ENCODE data around the gene IL6ST. TPM values are rescaled to one million over a fixed set of nuclear protein-coding genes. Genes with fewer than 3 reads are reported as not detected.
"Not testable (repeated sequence)": the region's sequence is repeated elsewhere in the genome, so short reads cannot be mapped to it uniquely, and the experiment has no call there.

Gene IL6ST
- total RNA-seq, 1 donor from 2014 or later, result 325 TPM

GRCh38 chr5:56004874-56005273 lies 10.1 kb upstream of the IL6ST start:
- no peak for DNase-seq (ENCODE audit: low read depth)

GRCh38 chr5:56003679-56004078 lies 8.9 kb upstream of the IL6ST start:
- DNase-seq (ENCODE audit: low read depth), result no peak

GRCh38 chr5:56003179-56003578 lies 8.4 kb upstream of the IL6ST start:
- DNase-seq (ENCODE audit: low read depth), result peak; percentile 92

GRCh38 chr5:56002303-56002702 lies 7.5 kb upstream of the IL6ST start:
- DNase-seq (ENCODE audit: low read depth), result no peak

- not testable (repeated sequence) for DNase-seq (ENCODE audit: low read depth)
Measured at GRCh38 chr5:56000221-56000620, 5.5 kb upstream of the IL6ST start.

- DNase-seq (ENCODE audit: low read depth), result no peak
Measured at GRCh38 chr5:55998966-55999365, 4.2 kb upstream of the IL6ST start.

- DNase-seq (ENCODE audit: low read depth), result peak; percentile 68
Measured at GRCh38 chr5:55997742-55998351, 3.1 kb upstream of the IL6ST start.

- DNase-seq (ENCODE audit: low read depth), result peak; percentile 92
Measured at GRCh38 chr5:55994998-55995914, 493 bp upstream of the IL6ST start.

- no peak for DNase-seq (ENCODE audit: low read depth)
Measured at GRCh38 chr5:55993731-55994494, 850 bp downstream of the IL6ST start.

- DNase-seq (ENCODE audit: low read depth), result peak; percentile 55
Measured at GRCh38 chr5:55993013-55993412, 1.8 kb downstream of the IL6ST start.

GRCh38 chr5:55991768-55992486 lies 2.8 kb downstream of the IL6ST start:
- no peak for DNase-seq (ENCODE audit: low read depth)

GRCh38 chr5:55990895-55991294 lies 3.9 kb downstream of the IL6ST start:
- DNase-seq (ENCODE audit: low read depth), result not testable (repeated sequence)

- no peak for DNase-seq (ENCODE audit: low read depth)
Measured at GRCh38 chr5:55989860-55990259, 4.9 kb downstream of the IL6ST start.

- no peak for DNase-seq (ENCODE audit: low read depth)
Measured at GRCh38 chr5:55988979-55989638, 5.7 kb downstream of the IL6ST start.

- not testable (repeated sequence) for DNase-seq (ENCODE audit: low read depth)
Measured at GRCh38 chr5:55988428-55988827, 6.3 kb downstream of the IL6ST start.

- no peak for DNase-seq (ENCODE audit: low read depth)
Measured at GRCh38 chr5:55986931-55987330, 7.8 kb downstream of the IL6ST start.

GRCh38 chr5:55985181-55985580 lies 9.6 kb downstream of the IL6ST start:
- no peak for DNase-seq (ENCODE audit: low read depth)

- no peak for DNase-seq (ENCODE audit: low read depth)
Measured at GRCh38 chr5:55983986-55984385, 10.8 kb downstream of the IL6ST start.

GRCh38 chr5:55982957-55983381 lies 11.8 kb downstream of the IL6ST start:
- DNase-seq (ENCODE audit: low read depth), result no peak

- DNase-seq (ENCODE audit: low read depth), result no peak
Measured at GRCh38 chr5:55973296-55973695, 21.5 kb downstream of the IL6ST start.

GRCh38 chr5:55969956-55970355 lies 24.8 kb downstream of the IL6ST start:
- peak; percentile 30 for DNase-seq (ENCODE audit: low read depth)
